Stimulated activated CD8-positive, alpha-beta memory T cell treated with anti-CD3 and anti-CD28 coated beads, Interleukin-4, amount 100 ng/mL, for 48 hours (primary cell): ENCODE measurements around the gene MRPL53.
"Not testable (repeated sequence)": the region's sequence is repeated elsewhere in the genome, so short reads cannot be mapped to it uniquely, and the experiment has no call there.

Experiments used
- DNase-seq: peaks from one replicate; pipeline ENCODE4 v3.0.0-alpha.2; 2020

Gene MRPL53

GRCh38 chr2:74502147-74502719 lies 29.8 kb upstream of the MRPL53 start:
- DNase-seq, result no peak

DNA sequence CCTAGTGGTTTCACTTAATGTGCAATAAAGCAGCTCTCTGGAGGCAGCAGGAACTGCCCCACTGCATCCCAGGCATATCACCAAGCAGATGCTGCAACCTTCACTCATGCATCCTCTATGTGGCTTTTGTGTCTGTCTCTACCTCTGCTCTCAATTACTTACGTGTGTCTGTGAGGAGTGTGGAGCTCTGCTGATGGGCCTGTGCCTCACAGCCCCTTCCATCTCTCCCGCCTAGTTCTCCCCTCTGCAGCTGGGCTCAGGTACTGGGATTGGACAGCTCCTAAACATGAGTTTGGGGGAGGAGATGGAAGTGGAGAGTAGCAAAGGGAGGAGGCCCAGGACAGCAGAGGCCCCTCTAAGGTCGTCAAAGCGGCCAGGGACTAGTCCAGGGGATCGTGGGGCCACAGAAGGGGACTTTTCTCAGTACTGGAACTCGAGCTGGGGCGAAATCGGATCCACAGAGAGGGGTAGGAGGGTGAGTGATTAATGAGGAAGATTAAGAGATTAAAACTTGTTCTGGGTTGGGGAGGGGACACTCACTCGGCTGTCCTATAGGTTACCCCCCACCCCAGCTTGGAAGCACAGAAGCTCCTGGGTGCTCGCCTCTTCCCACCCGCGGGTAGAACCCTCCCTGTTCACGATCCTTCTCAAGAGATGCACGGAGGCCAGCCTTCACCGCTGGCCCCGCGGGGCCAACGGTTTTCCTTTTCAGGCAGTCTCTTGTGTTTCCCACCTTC lies 29.0 kb upstream of the MRPL53 start:
- no peak for DNase-seq

- no peak for DNase-seq
Measured at GRCh38 chr2:74500578-74500946, 28.1 kb upstream of the MRPL53 start.

DNA sequence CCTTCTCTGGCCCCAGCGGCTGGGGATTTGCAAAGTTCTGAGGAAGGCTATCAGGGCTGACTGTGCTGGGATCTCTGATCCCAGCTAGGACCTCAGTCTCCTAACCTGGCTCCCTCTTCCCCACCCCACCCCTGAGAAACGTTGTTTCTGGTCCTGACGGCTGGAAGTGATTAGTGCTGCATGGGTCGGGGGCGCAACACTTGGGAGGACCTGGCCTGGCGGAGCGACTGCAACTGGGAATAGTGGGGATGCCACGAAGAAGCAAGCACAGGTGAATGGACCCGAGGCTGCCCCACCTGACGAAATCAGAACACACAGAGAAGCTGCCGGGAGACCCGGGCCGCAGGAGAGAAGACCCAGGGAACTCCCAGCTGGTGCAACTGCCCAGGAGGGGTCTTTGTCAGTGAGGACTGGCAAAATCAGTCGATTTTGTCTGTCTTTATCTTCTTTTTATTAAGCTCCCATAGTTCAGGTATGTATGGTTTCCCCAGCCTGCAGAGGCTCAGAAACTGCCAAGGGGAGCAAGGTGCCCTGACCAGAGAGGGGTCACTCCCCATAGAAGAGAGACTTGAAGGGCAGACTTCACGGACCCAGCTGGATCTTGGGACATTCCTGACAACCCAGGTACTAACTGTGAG lies 27.6 kb upstream of the MRPL53 start:
- no peak for DNase-seq

DNA sequence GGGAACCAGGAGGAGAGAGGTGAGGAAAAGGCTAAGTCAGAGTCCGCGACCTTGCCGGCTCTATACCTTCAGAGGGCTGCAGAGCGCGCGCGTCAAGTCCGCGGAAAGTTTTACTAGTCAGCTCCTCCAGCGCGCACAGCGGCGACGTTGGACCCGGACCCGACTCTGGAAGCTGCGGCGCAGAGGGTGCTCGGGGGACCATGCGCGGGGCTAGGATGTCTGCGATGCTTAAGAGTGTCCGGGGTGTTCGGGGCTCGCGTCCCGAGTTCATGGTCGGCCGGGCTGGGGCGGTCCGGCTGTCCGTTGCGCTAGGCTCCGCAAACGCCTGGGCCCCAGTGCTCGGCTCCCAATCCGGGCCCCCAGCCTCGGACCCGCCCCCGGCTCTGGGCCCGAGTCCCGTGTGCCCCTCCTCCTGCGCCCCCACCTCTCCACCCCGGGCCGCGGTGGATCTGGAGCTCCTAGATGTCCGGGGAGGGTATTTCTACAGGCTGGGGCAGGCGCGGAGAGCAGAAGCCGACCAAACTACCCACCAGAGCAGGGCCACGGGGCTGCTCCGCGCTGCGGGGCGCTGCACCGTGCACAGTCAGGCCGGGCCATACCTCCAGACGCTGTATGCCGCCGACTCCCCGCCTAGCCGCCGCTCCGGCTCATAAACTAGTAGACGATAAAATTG lies 26.9 kb upstream of the MRPL53 start, which contains the start of gene LBX2:
Gene LBX2, minus strand, starts transcription at position 337 of the 673 bp plus-strand sequence. Its CDS starts 66 bp downstream, at position 271.
- DNase-seq, result peak; percentile 65

- peak; percentile 60 for DNase-seq
Measured at GRCh38 chr2:74498500-74499266, 26.2 kb upstream of the MRPL53 start.

DNA sequence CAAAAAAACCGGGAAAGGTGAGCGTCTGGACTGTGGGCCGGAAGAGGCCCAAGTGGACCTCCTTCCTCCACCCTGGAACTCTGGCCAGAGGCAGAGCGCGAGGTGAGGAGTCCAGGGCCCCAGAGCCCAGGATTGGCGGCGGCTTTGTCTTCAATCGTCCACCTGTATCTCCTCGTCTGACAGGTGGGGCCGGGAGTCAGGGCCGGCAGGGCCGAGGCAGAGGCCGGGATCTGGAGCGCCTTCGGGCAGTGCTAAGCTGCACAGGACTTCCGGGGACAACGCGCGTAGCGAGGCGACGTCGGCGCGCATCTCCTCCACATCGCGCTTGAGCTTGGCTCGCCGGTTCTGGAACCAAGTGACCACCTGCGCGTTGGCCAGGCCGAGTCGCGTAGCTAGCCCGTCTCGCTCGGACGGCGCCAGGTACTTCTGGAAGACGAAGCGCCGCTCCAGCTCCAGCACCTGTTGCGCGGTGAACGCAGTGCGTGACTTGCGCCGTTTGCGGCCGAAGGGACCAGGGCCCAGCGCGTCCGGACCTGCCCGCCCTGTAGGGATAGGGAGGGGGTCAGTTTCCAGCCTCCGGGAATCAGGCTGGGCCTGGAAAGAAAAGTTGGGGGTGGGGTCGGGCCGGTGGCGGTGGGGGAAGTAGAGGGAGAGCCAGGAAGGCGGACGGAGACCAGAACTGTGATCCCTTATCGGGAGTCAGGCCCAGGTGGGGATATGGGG lies 25.5 kb upstream of the MRPL53 start:
- DNase-seq, result peak; percentile 66

DNA sequence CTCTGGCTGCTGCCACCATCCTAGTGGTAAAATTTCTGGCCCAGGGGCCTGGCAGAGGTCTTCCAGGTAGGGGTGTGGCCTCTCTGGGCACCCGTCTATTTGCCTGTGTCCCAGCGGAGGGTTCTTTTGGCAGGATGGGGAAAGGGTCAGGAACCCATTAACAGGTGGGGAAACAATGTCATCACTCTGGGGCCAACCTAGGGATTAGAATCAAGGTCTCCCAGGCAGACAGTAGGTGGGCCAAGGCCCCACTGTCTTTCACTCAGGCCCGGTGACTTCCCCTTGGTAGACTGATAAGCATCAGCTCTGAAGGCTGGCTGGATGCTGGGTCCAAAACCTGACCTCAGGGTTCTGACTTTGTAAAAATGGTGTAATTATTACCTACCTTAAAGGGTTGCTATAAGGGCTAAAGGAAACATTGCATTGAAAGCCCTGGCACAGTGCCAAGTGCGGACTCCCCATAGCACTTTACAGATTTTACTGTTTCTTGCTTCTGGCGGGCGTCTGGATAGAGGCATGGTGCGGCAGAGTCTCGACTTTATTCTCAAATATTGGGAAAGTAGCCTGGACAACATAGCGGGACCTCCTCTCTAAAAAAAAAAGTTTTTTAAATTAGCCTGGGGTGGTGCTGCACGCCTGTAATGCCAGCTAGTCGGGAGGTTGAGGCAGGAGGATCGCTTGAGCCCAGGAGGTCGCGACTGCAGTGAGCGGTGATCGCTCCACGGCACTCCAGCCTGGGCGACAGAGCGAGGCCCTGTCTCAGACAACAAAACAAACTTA lies 24.7 kb upstream of the MRPL53 start:
- DNase-seq, result no peak

GRCh38 chr2:74495440-74495839 lies 23.0 kb upstream of the MRPL53 start:
- no peak for DNase-seq

DNA sequence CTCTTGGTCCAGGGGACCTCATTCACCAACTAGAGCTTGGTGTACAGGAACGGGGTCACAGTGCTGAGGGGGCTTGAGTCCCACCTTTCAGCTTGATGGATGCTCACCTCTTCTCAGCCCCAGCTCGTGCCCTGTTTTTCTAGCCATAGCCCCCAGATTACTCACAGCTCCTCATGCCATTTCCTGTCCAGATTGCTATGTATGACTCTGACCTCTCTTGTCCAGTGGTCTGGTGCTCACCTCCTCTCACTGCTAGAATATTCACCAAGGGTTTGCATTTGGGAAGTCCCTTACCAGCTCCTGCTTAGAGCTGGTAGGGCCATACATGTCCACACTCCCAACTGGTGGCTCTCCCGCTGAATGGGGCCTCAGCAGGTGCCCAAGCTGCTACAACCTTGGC lies 21.1 kb upstream of the MRPL53 start:
- DNase-seq, result no peak

DNA sequence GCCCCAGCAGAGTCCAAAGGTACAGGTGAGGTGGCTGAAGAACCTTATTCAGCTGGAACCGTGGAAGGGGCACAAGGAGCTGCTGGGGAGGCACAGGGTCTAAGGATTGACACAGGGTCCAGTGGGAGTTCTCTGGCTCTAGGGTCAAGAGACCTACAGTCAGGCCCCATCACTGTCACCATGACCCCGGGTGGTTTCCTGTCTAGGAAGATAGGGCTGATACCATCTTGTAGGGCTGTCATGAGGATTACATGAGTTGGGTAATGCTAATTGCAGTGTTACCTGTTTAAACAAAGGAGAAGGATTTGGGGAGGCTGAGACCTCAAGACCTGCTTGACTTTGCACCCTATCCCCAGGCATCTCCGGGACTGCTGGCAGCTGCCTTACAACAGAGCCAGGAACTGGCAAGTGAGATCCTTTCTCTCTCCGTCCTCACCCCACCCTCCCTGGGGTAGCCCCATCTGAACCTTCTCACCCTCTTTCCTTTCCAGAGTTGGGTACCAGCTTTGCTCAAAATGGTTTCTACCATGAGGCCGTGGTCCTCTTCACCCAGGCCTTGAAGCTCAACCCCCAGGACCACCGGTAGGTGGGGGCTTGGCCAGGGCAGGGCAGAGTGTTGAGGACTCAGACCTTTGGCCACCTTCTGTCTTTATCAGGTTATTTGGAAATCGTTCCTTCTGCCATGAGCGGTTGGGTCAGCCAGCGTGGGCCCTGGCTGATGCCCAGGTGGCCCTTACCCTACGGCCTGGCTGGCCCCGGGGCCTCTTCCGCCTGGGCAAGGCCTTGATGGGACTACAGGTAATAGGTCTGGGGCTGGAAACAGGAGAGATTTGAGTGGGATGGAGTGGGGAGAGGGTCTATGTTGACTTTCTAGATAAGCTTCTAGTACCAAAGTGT lies 19.4 kb upstream of the MRPL53 start:
- no peak for DNase-seq

DNA sequence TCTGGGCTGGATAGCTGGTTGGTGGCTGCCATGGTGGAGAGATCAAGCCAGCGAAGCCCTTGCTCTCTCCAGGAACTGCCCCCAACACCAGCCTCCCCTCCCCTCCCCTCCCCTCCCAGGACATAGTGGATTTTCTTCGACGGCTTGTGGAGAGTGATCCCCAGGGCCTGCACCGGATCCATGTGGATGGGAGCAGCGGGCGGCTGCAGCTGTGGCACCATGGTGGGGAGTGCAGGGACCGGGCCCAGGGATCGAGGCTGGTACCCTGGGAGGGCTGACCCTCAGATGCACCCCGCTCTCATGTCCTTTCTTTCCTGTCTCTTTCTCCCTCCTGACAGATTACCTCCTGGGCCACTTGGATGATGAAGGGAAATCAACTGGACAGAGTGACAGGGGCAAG lies 17.4 kb upstream of the MRPL53 start:
- no peak for DNase-seq

GRCh38 chr2:74488643-74489481 lies 16.4 kb upstream of the MRPL53 start:
- DNase-seq, result no peak

DNA sequence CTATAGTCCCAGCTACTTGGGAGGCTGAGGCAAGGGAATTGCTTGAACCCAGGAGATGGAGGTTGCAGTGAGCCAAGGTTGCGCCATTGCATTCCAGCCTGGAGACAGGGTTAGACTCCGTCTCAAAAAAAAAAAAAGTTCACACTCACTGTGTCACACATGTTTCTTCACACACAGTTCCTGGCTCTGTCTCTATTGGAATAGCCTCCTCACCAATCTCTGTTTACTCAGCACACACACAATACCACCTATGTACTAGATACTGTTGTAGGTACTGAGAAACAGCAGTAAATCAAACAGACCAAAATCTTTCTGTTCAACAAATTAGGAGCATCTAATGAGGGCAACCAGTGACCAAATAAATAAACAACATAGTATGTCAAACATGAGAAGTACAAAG lies 13.7 kb upstream of the MRPL53 start:
- no peak for DNase-seq

DNA sequence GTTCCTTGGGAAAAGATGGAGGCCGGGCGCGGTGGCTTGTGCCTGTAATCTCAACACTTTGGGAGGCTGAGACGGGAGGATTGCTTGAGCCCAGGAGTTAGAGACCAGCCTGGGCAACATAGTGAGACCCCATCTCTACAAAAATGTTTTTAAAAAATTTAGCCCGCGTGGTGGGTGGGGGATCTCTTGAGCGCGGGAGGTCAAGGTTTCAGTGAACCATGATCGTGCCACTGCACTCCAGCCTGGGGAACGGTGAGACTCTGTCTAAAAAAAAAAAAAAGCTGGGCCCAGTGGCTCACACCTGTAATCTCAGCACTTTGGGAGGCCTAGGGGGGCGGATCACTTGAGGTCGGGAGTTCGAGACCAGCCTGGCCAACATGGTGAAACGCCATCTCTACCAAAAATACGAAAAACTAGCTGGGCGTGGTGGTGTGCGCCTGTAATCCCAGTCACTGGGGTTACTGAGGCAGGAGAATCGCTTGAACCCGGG lies 11.2 kb upstream of the MRPL53 start:
- not testable (repeated sequence) for DNase-seq

- DNase-seq, result peak; percentile 94
Measured at GRCh38 chr2:74482801-74483674, 10.6 kb upstream of the MRPL53 start, which contains the start of the genes CCDC142 and TTC31. Gene CCDC142, minus strand, starts transcription at chr2:74482998. Its CDS starts 161 bp downstream, at chr2:74482837. Gene TTC31, plus strand, starts transcription at chr2:74483081. Its CDS starts 15 bp downstream, at chr2:74483096.

GRCh38 chr2:74481961-74482800 lies 9.7 kb upstream of the MRPL53 start:
- DNase-seq, result no peak
